DOHH2 (cell line): ENCODE measurements around the gene SRPRA.

Source experiments
- CTCF ChIP-seq: fragments of 200-600 bp; sonication (generic); IDR thresholded peaks from one replicate; pipeline ENCODE4 v1.5.1; 2014; ENCODE audit warnings: antibody characterized with exemption, mild to moderate bottlenecking, low read depth, low read length; ENCODE audit not compliant: poor library complexity, severe bottlenecking
- EZH2phosphoT487 ChIP-seq: fragments of 200-600 bp; sonication (generic); IDR thresholded peaks from 2 replicates; pipeline ENCODE4 v1.6.1; 2017; ENCODE audit warnings: borderline replicate concordance, mild to moderate bottlenecking, antibody characterized with exemption, low read length, moderate library complexity, mixed read lengths

- TF ChIP-seq CTCF, result no peak
- no peak for TF ChIP-seq EZH2phosphoT487
Observed at GRCh38 chr11:126226334-126227084, 42.2 kb downstream of the SRPRA start.
